CD14-positive monocyte (primary cell): ENCODE measurements around the gene MEA1. TPM values are rescaled to one million over a fixed set of nuclear protein-coding genes. Genes with fewer than 3 reads are reported as not detected.

Source experiments
- DNase-seq, 3 donors: peaks; one replicate each; pipeline ENCODE4 v3.0.0-alpha.2; 2011 to 2022
- H2AFZ ChIP-seq: 2 replicates; pipeline ENCODE4 v1.6.0; 2012; ENCODE audit warnings: mild to moderate bottlenecking, low read depth, low read length, inconsistent platforms; ENCODE audit not compliant: insufficient read depth, poor library complexity, severe bottlenecking
- H3K27ac ChIP-seq, 2 donors: 1 replicate in 1 of 2; 2 replicates in 1 of 2; pipeline ENCODE4 v1.5.1; 2012 to 2013; ENCODE audit warnings: low read length in 2 of 2, control low read depth in 1 of 2, inconsistent platforms in 1 of 2, low read depth in 1 of 2, mild to moderate bottlenecking in 1 of 2
- H3K27me3 ChIP-seq, 2 donors: one replicate each; pipeline versions ENCODE4 v1.6.0 to v1.6.1; 2011 to 2013; ENCODE audit warnings: low read length in 2 of 2; ENCODE audit not compliant: control insufficient read depth in 2 of 2, insufficient read depth in 2 of 2
- H3K36me3 ChIP-seq, 2 donors: replicated peaks in 1 of 2; 1 replicate in 1 of 2; 2 replicates in 1 of 2; pipeline versions ENCODE4 v1.5.1 to v1.6.1; 2012 to 2013; ENCODE audit warnings: low read length in 2 of 2, control low read depth in 1 of 2, inconsistent platforms in 1 of 2, mild to moderate bottlenecking in 1 of 2; ENCODE audit not compliant: insufficient read depth in 2 of 2, control insufficient read depth in 1 of 2
- H3K4me1 ChIP-seq, 2 donors: 1 replicate in 1 of 2; 2 replicates in 1 of 2; pipeline versions ENCODE4 v1.5.1 to v1.6.1; 2012 to 2013; ENCODE audit warnings: low read length in 2 of 2, control low read depth in 1 of 2, inconsistent platforms in 1 of 2, mild to moderate bottlenecking in 1 of 2, moderate library complexity in 1 of 2; ENCODE audit not compliant: insufficient read depth in 2 of 2, control insufficient read depth in 1 of 2
- H3K4me2 ChIP-seq: replicated peaks from 2 replicates; pipeline ENCODE3; 2012; ENCODE audit warnings: low read length, moderate library complexity, mild to moderate bottlenecking; ENCODE audit not compliant: poor library complexity, severe bottlenecking; ENCODE audit errors: extremely low read depth
- H3K4me3 ChIP-seq, 3 experiments: fragments of 200-600 bp in 1 of 3; sonication (generic) in 1 of 3; replicated peaks in 1 of 3; 1 replicate in 2 of 3; 2 replicates in 1 of 3; pipeline ENCODE4 v1.5.1; 2011 to 2013; ENCODE audit warnings: low read length in 3 of 3, mild to moderate bottlenecking in 3 of 3, control low read depth in 2 of 3, low read depth in 2 of 3, inconsistent platforms in 1 of 3, moderate library complexity in 1 of 3
- H3K79me2 ChIP-seq: 2 replicates; pipeline ENCODE4 v1.6.0; 2012; ENCODE audit warnings: mild to moderate bottlenecking, control low read depth, inconsistent platforms, low read length, moderate library complexity; ENCODE audit not compliant: insufficient read depth
- H3K9ac ChIP-seq: 2 replicates; pipeline ENCODE4 v1.6.0; 2017; ENCODE audit warnings: low read length, mild to moderate bottlenecking; ENCODE audit not compliant: insufficient read depth, poor library complexity, severe bottlenecking
- H3K9me3 ChIP-seq, 2 donors: replicated peaks in 1 of 2; 1 replicate in 1 of 2; 2 replicates in 1 of 2; pipeline versions ENCODE4 v1.5.1 to v1.6.1; 2012 to 2013; ENCODE audit warnings: low read length in 2 of 2, control low read depth in 1 of 2; ENCODE audit not compliant: control insufficient read depth in 1 of 2, insufficient read depth in 1 of 2
- H4K20me1 ChIP-seq: 2 replicates; pipeline ENCODE4 v1.6.0; 2012; ENCODE audit warnings: mild to moderate bottlenecking, low read length, control low read depth, moderate library complexity; ENCODE audit not compliant: insufficient read depth
- H3K27ac Mint-ChIP-seq, 7 donors: one replicate each; pipeline ENCODE4 v1.8.0; 2020; ENCODE audit warnings: mild to moderate bottlenecking in 7 of 7, mixed read lengths in 7 of 7, moderate library complexity in 6 of 7, inconsistent platforms in 2 of 7
- H3K27me3 Mint-ChIP-seq, 3 donors: one replicate each; pipeline ENCODE4 v1.8.0; 2021 to 2022; ENCODE audit warnings: low read depth in 3 of 3, mild to moderate bottlenecking in 3 of 3, mixed read lengths in 3 of 3, moderate library complexity in 3 of 3, inconsistent platforms in 1 of 3
- H3K36me3 Mint-ChIP-seq, 2 donors: one replicate each; pipeline ENCODE4 v1.8.0; 2020; ENCODE audit warnings: mixed read lengths in 2 of 2, inconsistent platforms in 1 of 2, mild to moderate bottlenecking in 1 of 2
- H3K4me1 Mint-ChIP-seq: one replicate; pipeline ENCODE4 v1.8.0; 2020; ENCODE audit warnings: mild to moderate bottlenecking, mixed read lengths
- H3K4me3 Mint-ChIP-seq, 2 donors: one replicate each; pipeline ENCODE4 v1.8.0; 2020; ENCODE audit warnings: mild to moderate bottlenecking in 2 of 2, mixed read lengths in 2 of 2, moderate library complexity in 1 of 2
- H3K9me3 Mint-ChIP-seq, 7 donors: one replicate each; pipeline ENCODE4 v1.8.0; 2020 to 2022; ENCODE audit warnings: mixed read lengths in 7 of 7, mild to moderate bottlenecking in 6 of 7, moderate library complexity in 6 of 7, inconsistent platforms in 2 of 7
- WGBS: methylation state at CpG from one replicate; pipeline ENCODE4 v1.1.5; 2013; ENCODE audit warnings: missing lambda C conversion rate; ENCODE audit not compliant: insufficient coverage; 5-methylcytosine and 5-hydroxymethylcytosine counted together
- intact Hi-C, 2 donors: fragments of 100-400 bp; cut with micrococcal nuclease; formaldehyde crosslinking; loops; one replicate each; pipeline versions ENCODE4 v1.15.0 to v1.15.1; 2023
- polyA plus RNA-seq, 3 donors: library from polyadenylated mRNA; depleted of rRNA in 1 of 3; unstranded in 2 of 3; stranded (reverse) in 1 of 3; fragments of 300-500 nt in 2 of 3; fragments of >200 nt in 1 of 3; fragmentation: Illumina TruSeq in 2 of 3; gene quantifications; 1 replicate in 2 of 3; 2 replicates in 1 of 3; pipeline ENCODE4 v1.2.3, GENCODE V29; 2012 to 2021
- TF ChIP-seq, protein P1 (sequence below): fragments of 200-600 bp; IDR thresholded peaks from one replicate; pipeline ENCODE4 v1.8.0; 2022; ENCODE audit warnings: antibody characterized with exemption, mild to moderate bottlenecking

MEA1 gene
- polyA plus RNA-seq, 3 donors, result 31.0 to 59.6 (median 58.8) TPM

DNA sequence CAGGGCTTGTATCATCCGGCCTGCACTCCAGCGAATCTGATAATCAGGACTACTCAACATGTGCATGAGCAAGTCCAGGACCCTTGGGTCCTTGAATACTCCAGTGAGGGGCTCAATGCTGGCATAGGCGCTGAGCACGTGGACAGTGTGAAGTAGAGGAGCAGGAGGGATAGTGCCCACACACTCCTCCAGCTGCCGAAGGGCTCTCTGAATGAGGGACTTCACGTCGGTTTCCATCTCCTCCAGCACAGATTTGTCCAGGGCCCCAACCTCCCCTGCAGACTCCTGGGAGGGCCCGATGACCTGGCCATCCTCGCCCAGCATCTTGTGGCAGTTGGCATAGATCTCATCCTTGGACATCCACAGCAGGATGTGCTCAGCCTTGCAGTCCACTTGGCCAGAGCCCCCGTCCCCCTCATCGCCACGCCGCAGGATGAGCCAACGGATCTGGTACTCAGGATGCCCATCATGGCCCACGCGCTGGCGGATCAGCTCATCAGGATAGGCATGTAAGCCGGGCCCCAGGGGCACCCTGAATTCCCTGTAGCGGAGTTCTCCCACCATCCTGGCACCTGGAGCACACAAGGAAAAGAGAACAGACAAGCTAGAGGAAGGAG is 38.6 kb upstream of the MEA1 start:
- Histone ChIP-seq H4K20me1 (no peaks in the 10 kb centered on the region), H3K27me3 (no peaks in the 10 kb centered on the region), H2AFZ (peak overlapping the region; percentile 98), H3K36me3 (peaks cover 20 to 44% of the 10 kb centered on the region in 2 donors), H3K27ac (peak overlapping the region in 1 of 2 donors; percentile 86), H3K4me2 (peak overlapping the region; percentile 98), H3K9me3 (no peaks in the 10 kb centered on the region), H3K79me2 (peaks cover 2% of the 10 kb centered on the region), H3K4me1 (peaks cover 11 to 20% of the 10 kb centered on the region in 2 donors), H3K4me3 (peak overlapping the region in 1 of 3 experiments; percentile 91), H3K9ac (no peak overlapping the region)
- peak overlapping the region; percentile 89 to 97 for H3K4me3 Mint-ChIP-seq
- intact Hi-C loops, result loop anchor here in 1 of 2 donors (10.0 kb wide), 1 partner anchor 122 kb away; the partner anchor contains the start of gene SRF
- WGBS, result 96% methylated on average over 19 of the region's 19 CpGs
- peaks cover 27% of the 10 kb centered on the region for H3K4me1 Mint-ChIP-seq
- H3K27ac Mint-ChIP-seq, result peak overlapping the region in 4 of 7 donors; percentile 4 to 94 (median 90)
- peaks cover 42 to 58% of the 10 kb centered on the region in 2 donors for H3K36me3 Mint-ChIP-seq
- H3K27me3 Mint-ChIP-seq, result peaks cover 0 to 2% (median 2%) of the 10 kb centered on the region in 3 donors
- no peaks in the 10 kb centered on the region for H3K9me3 Mint-ChIP-seq
- no peak for DNase-seq
- TF ChIP-seq, protein P1, sequence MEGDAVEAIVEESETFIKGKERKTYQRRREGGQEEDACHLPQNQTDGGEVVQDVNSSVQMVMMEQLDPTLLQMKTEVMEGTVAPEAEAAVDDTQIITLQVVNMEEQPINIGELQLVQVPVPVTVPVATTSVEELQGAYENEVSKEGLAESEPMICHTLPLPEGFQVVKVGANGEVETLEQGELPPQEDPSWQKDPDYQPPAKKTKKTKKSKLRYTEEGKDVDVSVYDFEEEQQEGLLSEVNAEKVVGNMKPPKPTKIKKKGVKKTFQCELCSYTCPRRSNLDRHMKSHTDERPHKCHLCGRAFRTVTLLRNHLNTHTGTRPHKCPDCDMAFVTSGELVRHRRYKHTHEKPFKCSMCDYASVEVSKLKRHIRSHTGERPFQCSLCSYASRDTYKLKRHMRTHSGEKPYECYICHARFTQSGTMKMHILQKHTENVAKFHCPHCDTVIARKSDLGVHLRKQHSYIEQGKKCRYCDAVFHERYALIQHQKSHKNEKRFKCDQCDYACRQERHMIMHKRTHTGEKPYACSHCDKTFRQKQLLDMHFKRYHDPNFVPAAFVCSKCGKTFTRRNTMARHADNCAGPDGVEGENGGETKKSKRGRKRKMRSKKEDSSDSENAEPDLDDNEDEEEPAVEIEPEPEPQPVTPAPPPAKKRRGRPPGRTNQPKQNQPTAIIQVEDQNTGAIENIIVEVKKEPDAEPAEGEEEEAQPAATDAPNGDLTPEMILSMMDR, result no peak

DNA sequence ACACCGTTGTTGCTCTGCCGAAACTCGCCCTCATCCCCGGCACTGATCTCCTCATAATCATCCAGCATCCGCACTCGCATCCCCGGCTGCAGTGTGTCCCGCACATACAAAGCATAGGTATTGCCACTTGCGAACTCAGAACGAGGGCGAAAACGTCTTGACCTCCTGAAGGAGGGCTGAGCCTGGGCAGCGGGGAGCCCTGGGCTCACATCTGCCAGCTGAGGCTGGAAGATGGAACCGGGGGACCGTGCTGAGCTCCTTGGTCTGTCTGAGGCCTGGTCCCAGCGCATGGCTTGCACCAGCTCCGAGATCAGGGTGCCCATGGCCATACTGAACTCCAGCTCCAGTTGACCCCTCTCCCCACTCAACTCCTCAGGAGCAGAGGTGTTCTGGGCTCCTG is 37.2 kb upstream of the MEA1 start:
- no peak overlapping the region for H3K4me2 ChIP-seq
- DNase-seq, result no peak
- no peak overlapping the region for H2AFZ ChIP-seq
- H3K27ac Mint-ChIP-seq, result peak overlapping the region in 1 of 7 donors; percentile 15
- H3K27me3 ChIP-seq, result no peaks in the 10 kb centered on the region
- H3K27ac ChIP-seq, result no peak overlapping the region
- peaks cover 27% of the 10 kb centered on the region for H3K4me1 Mint-ChIP-seq
- peaks cover 30 to 53% of the 10 kb centered on the region in 2 donors for H3K36me3 ChIP-seq
- H3K9ac ChIP-seq, result no peak overlapping the region
- H3K4me1 ChIP-seq, result peaks cover 11 to 20% of the 10 kb centered on the region in 2 donors
- WGBS, result 97% methylated on average over 15 of the region's 17 CpGs
- no peak overlapping the region for H3K4me3 ChIP-seq
- H3K79me2 ChIP-seq, result peaks cover 2% of the 10 kb centered on the region
- no peaks in the 10 kb centered on the region for H3K9me3 ChIP-seq
- peaks cover 0 to 5% (median 2%) of the 10 kb centered on the region in 3 donors for H3K27me3 Mint-ChIP-seq
- H4K20me1 ChIP-seq, result no peaks in the 10 kb centered on the region
- TF ChIP-seq, protein P1, result no peak
- intact Hi-C loops, result loop anchor here in 1 of 2 donors (10.0 kb wide), 1 partner anchor 124 kb away; the partner anchor contains the start of gene SRF
- H3K36me3 Mint-ChIP-seq, result peaks cover 44 to 59% of the 10 kb centered on the region in 2 donors
- H3K4me3 Mint-ChIP-seq, result no peak overlapping the region
- no peaks in the 10 kb centered on the region for H3K9me3 Mint-ChIP-seq
